Astrocyte (in vitro differentiated cells and primary cell): ENCODE measurements around the gene AGPAT4.

Experiments
- EZH2 ChIP-seq: IDR thresholded peaks from 2 replicates; pipeline ENCODE4 v1.6.1; 2012; ENCODE audit warnings: mild to moderate bottlenecking, low read length, inconsistent platforms; ENCODE audit not compliant: insufficient read depth
- TF ChIP-seq, protein P1 (sequence below): IDR thresholded peaks from 2 replicates; pipeline ENCODE4 v1.5.1; 2011; ENCODE audit warnings: low read depth, mild to moderate bottlenecking, inconsistent platforms, low read length, moderate library complexity; ENCODE audit not compliant: insufficient read depth

DNA sequence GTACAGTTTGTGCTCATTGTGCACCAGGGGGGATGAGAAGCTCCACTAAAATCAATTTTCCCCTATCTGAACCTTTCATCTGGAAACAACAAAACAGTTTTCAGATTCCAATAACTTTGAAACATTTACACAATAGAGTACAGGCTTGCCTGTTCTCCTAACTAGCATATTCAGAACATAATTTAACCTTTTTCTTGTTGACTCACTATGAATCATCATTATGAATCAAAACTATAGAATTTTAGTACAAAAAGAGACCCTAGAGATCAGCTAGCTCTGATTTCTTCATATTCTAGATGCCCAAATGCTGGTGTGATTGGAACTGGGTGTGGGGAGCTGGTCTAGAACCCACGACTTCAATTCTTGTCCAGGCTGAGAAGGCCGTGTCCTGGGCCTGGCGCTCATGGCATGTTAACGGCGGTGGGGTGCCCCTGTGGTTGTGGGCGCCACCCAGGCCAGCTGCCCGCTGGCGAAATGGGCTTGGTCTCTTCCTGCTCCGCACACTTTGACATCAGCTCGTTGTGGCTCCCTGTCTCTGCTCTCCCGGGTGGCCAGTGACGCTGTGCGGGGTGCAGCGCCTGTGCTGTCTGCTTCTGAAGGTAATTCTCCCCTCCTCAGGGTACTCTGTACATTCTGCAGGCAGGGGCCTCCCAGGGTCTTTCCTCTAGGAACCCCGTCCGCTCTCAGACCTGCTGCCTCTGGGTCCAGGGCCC is 29.9 kb upstream of the AGPAT4 start:
- TF ChIP-seq, protein P1, sequence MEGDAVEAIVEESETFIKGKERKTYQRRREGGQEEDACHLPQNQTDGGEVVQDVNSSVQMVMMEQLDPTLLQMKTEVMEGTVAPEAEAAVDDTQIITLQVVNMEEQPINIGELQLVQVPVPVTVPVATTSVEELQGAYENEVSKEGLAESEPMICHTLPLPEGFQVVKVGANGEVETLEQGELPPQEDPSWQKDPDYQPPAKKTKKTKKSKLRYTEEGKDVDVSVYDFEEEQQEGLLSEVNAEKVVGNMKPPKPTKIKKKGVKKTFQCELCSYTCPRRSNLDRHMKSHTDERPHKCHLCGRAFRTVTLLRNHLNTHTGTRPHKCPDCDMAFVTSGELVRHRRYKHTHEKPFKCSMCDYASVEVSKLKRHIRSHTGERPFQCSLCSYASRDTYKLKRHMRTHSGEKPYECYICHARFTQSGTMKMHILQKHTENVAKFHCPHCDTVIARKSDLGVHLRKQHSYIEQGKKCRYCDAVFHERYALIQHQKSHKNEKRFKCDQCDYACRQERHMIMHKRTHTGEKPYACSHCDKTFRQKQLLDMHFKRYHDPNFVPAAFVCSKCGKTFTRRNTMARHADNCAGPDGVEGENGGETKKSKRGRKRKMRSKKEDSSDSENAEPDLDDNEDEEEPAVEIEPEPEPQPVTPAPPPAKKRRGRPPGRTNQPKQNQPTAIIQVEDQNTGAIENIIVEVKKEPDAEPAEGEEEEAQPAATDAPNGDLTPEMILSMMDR = no peak
- no peak for TF ChIP-seq EZH2
